Stimulated activated CD8-positive, alpha-beta memory T cell treated with anti-CD3 and anti-CD28 coated beads, Interleukin-4, amount 100 ng/mL, for 1 hour (primary cell): Measurements from ENCODE around the gene PCDHGC5.

Experiments used
- DNase-seq, 2 donors: peaks; one replicate each; pipeline ENCODE4 v3.0.0-alpha.2; 2020; ENCODE audit warnings: low read depth in 2 of 2, low spot score in 1 of 2

Gene PCDHGC5

DNA sequence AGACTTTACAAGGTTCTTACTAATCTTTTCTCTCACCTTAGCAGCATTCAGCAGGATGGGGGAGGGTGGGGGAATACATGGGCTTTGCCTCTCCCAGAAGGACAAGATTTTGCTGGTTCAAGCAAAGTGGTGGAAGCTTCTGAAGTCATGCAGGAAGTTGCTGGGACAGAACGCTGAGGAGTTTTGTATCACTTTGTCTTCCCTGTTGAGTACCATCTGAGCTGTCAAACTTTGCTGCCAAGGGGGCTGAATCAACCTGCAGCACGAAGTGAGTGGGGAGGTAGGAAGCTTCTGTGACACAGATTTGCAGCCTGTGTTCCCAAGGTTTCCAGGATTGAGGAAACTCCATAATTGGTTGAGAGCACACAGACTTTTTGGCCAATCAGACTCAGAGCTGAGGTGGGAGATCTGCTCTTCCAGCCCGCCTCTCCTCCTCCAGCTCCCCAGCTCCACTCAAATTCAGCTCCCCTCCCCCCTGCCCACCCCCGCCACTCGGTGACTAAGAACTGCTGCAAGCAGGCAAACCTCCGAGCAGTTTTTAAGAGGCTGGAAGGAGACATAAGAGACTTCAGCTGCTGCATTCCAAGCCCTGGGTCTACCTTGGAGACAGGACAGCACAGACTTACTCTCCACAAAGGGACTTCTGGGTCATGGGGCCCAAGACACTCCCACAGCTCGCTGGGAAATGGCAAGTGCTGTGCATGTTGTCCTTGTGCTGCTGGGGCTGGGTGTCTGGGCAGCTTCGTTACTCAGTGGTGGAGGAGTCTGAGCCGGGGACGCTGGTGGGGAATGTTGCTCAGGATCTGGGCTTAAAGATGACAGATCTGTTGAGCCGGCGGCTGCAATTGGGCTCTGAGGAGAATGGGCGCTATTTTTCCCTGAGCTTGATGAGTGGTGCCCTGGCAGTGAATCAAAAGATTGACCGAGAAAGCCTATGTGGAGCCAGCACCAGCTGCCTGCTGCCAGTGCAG is at the start of gene PCDHGC5:
Gene PCDHGC5 (plus strand): TSS at position 491 of the 971 bp plus-strand sequence. CDS start 160 bp downstream, at position 651.
- no peak for DNase-seq

DNA sequence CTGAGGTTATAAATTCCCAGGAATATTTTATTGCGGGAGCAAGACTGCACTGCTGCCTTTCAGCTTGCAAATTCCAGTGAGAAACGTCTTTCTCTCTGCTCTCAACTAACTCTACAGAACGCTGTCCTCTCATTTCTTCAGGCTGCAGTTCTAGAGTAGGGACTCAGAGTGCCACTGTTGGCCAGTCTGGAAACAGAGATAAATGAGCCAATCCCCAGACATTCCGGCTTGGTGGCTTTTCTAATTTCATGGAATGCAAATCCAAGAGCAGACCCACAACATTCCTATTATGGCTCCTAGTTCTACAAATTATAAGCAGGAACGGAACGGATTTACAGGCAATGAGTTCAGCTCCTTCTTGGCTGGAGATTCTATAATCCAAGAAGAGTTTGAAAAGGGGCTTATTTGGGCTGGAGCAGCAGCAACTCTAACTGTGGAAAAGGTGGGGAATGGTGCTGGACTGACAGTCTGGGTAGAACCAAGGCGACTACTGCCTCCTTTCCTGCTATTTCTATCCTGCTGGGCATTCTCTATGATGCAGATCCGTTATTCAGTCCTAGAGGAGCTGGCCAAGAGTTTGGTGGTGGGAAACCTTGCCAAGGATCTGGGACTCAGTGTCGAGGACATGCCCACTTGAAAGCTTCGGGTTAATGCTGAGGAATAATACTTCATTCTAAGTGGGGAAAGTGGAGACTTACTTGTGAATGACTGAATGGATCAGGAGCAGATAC is 49.3 kb upstream of the PCDHGC5 start:
- no peak for DNase-seq

DNA sequence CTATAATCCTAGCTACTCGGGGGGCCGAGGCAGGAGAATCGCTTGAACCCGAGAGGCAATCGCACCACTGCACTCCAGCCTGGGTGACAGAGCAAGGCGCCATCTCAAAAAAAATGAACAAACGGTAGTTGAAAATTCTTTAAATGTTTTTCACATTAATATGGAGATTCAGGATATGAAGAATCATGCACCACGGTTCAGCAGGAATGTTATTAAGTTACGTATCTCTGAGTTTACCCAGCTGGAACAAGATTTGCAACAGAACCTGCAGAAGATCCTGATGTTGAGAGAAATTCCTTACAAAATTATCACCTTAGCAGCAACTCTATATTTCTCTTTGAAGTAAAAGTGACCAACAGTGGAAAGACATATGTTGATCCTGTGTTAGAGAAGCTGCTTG is 48.5 kb upstream of the PCDHGC5 start:
- no peak for DNase-seq

DNA sequence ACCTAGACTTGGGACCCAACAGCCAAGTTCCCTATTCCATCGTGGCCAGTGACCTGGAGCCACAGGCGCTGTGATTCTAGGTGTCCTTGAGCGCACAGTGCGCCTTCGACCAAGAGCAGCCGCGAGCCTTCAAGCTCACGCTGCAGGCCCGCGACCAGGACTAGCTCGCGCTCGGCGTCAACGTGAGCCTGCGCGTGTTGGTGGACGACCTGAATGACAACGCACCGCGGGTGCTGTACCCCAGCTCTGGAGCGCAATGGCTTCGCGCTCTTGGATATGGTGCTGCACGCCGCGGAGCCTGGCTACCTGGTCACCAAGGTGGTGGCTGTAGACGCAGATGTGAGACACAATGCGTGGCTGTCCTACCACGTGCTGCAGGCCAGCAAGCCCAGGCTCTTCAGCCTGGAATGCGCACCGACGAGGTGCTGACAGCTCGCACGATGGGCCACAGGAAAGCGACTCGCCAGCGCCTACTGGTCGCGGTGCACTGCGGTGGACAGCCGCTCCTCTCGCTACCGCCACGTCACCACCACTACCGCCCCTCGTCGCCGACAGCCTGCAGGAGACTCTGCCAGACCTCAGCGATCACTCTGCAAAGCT is 47.2 kb upstream of the PCDHGC5 start:
- DNase-seq = no peak

- no peak for DNase-seq
These were observed 23.5 kb upstream of the PCDHGC5 start for GRCh38 chr5:141465351-141465750.

DNA sequence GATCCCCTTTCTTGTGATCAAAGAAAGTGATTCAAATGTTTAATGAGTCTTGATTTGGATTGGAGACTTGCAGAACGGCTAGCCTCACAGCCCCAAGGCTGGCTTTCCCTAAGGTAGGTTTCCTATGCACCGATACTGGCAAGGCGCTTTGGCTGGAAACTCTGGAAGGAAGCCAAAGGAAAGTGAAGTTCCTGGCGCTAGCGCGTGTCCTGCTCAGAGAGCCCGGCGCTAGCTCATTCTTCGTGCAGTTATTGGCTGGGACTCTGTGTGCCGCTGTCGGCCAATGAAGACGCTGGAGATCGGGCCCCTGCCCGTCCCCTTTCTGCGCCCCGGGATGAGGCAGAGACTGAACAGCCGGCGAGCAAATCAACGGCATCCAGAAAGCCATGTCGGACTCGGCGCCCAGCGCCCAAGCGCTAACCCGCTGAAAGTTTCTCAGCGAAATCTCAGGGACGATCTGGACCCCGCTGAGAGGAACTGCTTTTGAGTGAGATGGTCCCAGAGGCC is 13.2 kb upstream of the PCDHGC5 start, which contains the start of gene PCDHGC3:
Gene PCDHGC3 (plus strand): TSS at position 342 of the 507 bp plus-strand sequence. CDS start 151 bp downstream, at position 493.
- DNase-seq = no peak

GRCh38 chr5:141476132-141476911 is 12.6 kb upstream of the PCDHGC5 start:
- no peak for DNase-seq

DNA sequence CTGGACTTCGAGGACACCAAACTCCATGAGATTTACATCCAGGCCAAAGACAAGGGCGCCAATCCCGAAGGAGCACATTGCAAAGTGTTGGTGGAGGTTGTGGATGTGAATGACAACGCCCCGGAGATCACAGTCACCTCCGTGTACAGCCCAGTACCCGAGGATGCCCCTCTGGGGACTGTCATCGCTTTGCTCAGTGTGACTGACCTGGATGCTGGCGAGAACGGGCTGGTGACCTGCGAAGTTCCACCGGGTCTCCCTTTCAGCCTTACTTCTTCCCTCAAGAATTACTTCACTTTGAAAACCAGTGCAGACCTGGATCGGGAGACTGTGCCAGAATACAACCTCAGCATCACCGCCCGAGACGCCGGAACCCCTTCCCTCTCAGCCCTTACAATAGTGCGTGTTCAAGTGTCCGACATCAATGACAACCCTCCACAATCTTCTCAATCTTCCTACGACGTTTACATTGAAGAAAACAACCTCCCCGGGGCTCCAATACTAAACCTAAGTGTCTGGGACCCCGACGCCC is 11.8 kb upstream of the PCDHGC5 start:
- DNase-seq = no peak

DNA sequence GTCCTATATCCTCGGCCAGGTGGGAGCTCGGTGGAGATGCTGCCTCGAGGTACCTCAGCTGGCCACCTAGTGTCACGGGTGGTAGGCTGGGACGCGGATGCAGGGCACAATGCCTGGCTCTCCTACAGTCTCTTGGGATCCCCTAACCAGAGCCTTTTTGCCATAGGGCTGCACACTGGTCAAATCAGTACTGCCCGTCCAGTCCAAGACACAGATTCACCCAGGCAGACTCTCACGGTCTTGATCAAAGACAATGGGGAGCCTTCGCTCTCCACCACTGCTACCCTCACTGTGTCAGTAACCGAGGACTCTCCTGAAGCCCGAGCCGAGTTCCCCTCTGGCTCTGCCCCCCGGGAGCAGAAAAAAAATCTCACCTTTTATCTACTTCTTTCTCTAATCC is 11.1 kb upstream of the PCDHGC5 start:
- DNase-seq = no peak

- DNase-seq = no peak
These were observed 10.4 kb upstream of the PCDHGC5 start for GRCh38 chr5:141478321-141478945.

DNA sequence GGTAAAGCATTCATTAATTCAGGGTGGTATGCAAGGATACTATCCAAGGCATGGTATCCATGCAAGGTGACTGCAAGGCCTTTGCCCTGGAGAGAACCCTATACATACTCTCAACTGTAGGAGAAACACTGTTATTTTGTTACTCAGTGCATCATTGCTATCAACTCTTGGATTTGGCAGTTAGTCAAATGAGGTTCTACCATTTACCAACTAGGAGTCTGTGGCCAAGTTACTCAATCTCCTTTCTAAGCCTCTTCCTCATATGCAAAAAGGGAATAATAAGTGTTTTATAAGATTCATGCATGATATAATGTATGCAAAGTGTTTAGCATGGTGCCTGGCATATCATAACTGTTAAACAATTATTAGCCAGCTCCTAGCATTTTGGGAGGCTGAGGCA is 9.1 kb upstream of the PCDHGC5 start:
- no peak for DNase-seq

DNA sequence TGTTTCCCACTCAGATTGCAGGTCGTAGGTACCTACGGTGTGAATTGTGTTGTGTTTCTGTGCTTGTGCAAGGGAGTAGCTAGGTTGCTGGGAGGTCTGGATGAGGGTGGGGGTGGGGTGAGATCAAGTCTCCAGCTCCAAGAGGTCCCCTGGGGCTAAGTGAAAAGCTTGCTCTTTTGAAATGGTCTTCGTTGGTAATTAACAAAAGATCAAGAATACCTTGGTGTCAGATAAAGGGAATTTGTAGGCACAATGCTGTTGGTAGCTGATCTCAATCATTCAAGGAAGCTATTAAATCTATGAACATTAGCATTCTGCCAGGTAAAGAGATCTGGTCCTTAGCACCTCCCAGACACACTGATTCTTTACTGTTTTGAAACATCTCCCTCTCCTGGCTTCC is 5.0 kb upstream of the PCDHGC5 start:
- DNase-seq = no peak

DNA sequence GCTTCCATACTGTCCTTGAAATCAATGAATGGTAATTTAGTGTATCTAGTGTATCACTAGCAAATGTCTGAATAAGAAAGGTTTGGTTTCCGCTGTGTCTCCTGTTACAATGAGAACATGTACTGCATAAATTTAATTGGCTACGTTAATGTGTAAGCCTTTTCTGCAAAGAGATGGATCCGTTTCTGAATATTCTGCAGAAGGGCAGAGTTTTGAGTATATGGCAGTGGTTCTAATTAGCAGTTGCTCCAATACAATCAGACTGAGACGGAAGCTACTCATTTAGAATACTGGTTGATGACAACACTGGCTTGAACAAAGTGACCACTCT is 4.6 kb upstream of the PCDHGC5 start:
- DNase-seq = no peak

GRCh38 chr5:141484641-141485311 is 4.1 kb upstream of the PCDHGC5 start, which contains the start of gene PCDHGC4:
Gene PCDHGC4, plus strand, starts transcription at chr5:141485030. Its CDS starts 144 bp downstream, at chr5:141485174.
- DNase-seq = no peak

DNA sequence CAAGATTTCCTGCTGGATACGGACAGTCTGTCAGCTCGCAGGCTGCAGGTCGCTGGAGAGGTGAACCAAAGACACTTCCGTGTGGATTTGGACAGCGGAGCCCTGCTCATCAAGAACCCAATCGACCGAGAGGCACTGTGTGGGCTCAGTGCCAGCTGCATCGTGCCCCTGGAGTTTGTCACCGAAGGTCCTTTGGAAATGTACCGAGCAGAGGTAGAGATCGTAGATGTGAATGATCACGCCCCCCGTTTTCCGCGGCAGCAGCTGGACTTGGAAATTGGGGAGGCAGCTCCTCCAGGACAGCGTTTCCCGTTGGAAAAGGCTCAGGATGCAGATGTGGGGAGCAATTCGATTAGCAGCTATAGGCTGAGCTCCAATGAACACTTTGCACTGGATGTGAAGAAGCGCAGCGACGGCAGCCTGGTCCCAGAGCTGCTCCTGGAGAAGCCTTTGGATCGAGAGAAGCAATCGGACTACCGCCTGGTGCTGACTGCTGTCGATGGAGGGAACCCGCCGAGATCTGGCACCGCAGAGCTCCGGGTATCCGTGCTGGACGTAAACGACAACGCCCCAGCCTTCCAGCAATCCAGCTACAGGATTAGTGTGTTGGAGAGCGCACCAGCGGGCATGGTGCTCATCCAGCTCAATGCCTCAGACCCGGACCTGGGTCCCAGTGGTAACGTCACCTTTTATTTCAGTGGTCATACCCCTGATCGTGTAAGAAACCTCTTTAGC is 3.4 kb upstream of the PCDHGC5 start:
- no peak for DNase-seq

GRCh38 chr5:141486091-141486490 is 2.8 kb upstream of the PCDHGC5 start:
- DNase-seq = no peak

DNA sequence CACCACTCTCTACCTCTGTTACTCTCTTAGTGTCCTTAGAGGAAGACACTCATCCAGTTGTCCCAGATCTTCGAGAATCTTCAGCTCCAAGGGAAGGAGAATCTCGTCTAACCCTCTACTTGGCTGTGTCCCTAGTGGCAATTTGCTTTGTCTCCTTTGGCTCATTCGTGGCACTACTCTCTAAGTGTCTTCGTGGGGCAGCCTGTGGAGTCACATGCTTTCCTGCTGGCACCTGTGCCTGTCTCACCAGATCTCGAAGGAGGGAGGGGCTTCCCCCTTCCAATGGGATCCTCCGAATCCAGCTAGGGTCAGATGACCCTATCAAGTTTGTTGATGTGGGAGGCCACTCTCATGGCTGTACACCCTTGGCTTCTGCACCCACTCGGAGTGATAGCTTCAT is 1.8 kb upstream of the PCDHGC5 start:
- no peak for DNase-seq

DNA sequence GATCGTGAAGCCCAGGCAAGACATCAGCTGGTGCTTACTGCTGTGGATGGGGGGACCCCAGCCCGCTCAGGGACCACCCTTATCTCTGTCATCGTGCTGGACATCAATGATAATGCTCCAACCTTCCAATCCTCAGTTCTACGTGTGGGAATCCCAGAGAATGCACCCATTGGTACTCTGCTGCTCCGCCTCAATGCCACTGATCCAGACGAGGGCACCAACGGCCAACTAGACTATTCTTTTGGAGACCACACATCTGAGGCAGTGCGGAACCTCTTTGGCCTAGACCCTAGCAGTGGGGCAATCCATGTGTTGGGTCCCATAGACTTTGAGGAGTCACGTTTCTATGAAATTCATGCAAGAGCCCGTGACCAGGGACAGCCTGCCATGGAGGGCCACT is 960 bp downstream of the PCDHGC5 start:
- no peak for DNase-seq

DNA sequence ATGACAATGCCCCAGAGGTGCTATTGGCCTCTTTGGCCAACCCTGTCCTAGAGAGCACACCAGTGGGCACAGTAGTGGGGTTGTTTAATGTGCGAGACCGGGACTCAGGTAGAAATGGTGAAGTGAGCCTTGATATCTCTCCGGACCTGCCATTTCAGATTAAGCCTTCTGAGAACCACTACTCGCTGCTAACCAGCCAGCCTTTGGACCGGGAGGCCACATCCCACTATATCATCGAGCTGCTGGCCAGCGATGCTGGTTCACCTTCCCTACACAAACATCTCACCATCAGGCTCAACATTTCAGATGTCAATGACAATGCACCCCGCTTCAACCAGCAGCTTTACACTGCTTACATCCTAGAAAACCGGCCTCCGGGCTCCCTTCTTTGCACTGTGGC is 1.4 kb downstream of the PCDHGC5 start:
- no peak for DNase-seq
